GM23338 (cell line): Measurements from ENCODE around the gene CATSPER3. TPM values are rescaled to one million over a fixed set of nuclear protein-coding genes. Genes with fewer than 3 reads are reported as not detected.

Experiments used
- ATAC-seq: fragments of 200-7000 bp; cut with Tn5 transposase; 3 replicates; pipeline ENCODE4 v1.9.1; 2020
- DNase-seq: peaks from one replicate; pipeline ENCODE4 v3.0.0-alpha.2; 2015; ENCODE audit warnings: low spot score
- H2AFZ ChIP-seq: fragments of 200-600 bp; sonication (generic); 2 replicates; pipeline ENCODE4 v1.8.0; 2016; ENCODE audit warnings: antibody characterized with exemption, mild to moderate bottlenecking, moderate library complexity
- H3F3A ChIP-seq: fragments of 200-600 bp; sonication (generic); replicated peaks from 2 replicates; pipeline ENCODE4 v1.8.0; 2017; ENCODE audit warnings: antibody characterized with exemption, mixed run types, low read depth
- H3K27ac ChIP-seq: fragments of 200-600 bp; sonication (generic); 2 replicates; pipeline ENCODE4 v1.6.1; 2016; ENCODE audit warnings: low read depth
- H3K27me3 ChIP-seq: fragments of 200-600 bp; sonication (generic); 2 replicates; pipeline ENCODE4 v1.8.0; 2016; ENCODE audit warnings: mild to moderate bottlenecking, mixed run types, moderate library complexity; ENCODE audit not compliant: insufficient read depth
- H3K36me3 ChIP-seq: fragments of 200-600 bp; sonication (generic); 2 replicates; pipeline ENCODE4 v1.8.0; 2016; ENCODE audit warnings: mild to moderate bottlenecking; ENCODE audit not compliant: insufficient read depth
- H3K4me1 ChIP-seq: fragments of 200-600 bp; sonication (generic); 2 replicates; pipeline ENCODE4 v1.8.0; 2016; ENCODE audit warnings: mild to moderate bottlenecking, moderate library complexity; ENCODE audit not compliant: insufficient read depth
- H3K4me2 ChIP-seq: fragments of 200-600 bp; sonication (generic); 2 replicates; pipeline ENCODE4 v1.7.1; 2017; ENCODE audit warnings: mixed run types
- H3K4me3 ChIP-seq: fragments of 200-600 bp; sonication (generic); 2 replicates; pipeline ENCODE4 v1.6.1; 2016; ENCODE audit warnings: mixed run types
- H3K79me2 ChIP-seq: fragments of 200-600 bp; sonication (generic); replicated peaks from 2 replicates; pipeline ENCODE4 v1.8.0; 2017; ENCODE audit warnings: mild to moderate bottlenecking; ENCODE audit not compliant: insufficient read depth
- H3K9me2 ChIP-seq: fragments of 200-600 bp; sonication (generic); 2 replicates; pipeline ENCODE4 v1.8.0; 2017; ENCODE audit not compliant: insufficient read depth
- H4K20me1 ChIP-seq: fragments of 200-600 bp; sonication (generic); replicated peaks from 2 replicates; pipeline ENCODE4 v1.8.0; 2017; ENCODE audit warnings: mild to moderate bottlenecking; ENCODE audit not compliant: insufficient read depth
- H3K27ac Mint-ChIP-seq: 2 replicates; pipeline ENCODE4 v1.8.0; 2020; ENCODE audit warnings: inconsistent platforms, mild to moderate bottlenecking, moderate library complexity, mixed read lengths
- H3K27me3 Mint-ChIP-seq: 3 replicates; pipeline ENCODE4 v1.8.0; 2022; ENCODE audit warnings: low read depth, mild to moderate bottlenecking, moderate library complexity, mixed read lengths, inconsistent platforms; ENCODE audit not compliant: insufficient read depth, poor library complexity
- H3K36me3 Mint-ChIP-seq: 3 replicates; pipeline ENCODE4 v1.8.0; 2021; ENCODE audit warnings: low read depth, mild to moderate bottlenecking, inconsistent platforms, moderate library complexity, mixed read lengths
- H3K4me1 Mint-ChIP-seq: 3 replicates; pipeline ENCODE4 v1.8.0; 2020; ENCODE audit warnings: mild to moderate bottlenecking, inconsistent platforms, mixed read lengths
- H3K4me3 Mint-ChIP-seq: 3 replicates; pipeline ENCODE4 v1.8.0; 2021; ENCODE audit warnings: moderate library complexity, mild to moderate bottlenecking, inconsistent platforms, mixed read lengths
- H3K9me3 Mint-ChIP-seq: 3 replicates; pipeline ENCODE4 v1.8.0; 2020; ENCODE audit warnings: moderate library complexity, mild to moderate bottlenecking, inconsistent platforms, mixed read lengths
- CREB1 ChIP-seq: fragments of 250-450 bp; sonication (Bioruptor Pico); IDR thresholded peaks from 2 replicates; pipeline ENCODE4 v1.5.0; 2020; ENCODE audit warnings: low read depth, mild to moderate bottlenecking, moderate library complexity
- EZH2 ChIP-seq: fragments of 200-600 bp; sonication (generic); IDR thresholded peaks from one replicate; pipeline ENCODE4 v1.8.0; 2017; ENCODE audit warnings: antibody characterized with exemption, mild to moderate bottlenecking, low read depth; ENCODE audit not compliant: unreplicated experiment
- NANOG ChIP-seq: IDR thresholded peaks from 2 replicates; pipeline ENCODE4 v1.6.1; 2016; ENCODE audit warnings: antibody characterized with exemption, borderline replicate concordance
- POLR2AphosphoS5 ChIP-seq: IDR thresholded peaks from 2 replicates; pipeline ENCODE4 v1.6.1; 2016; ENCODE audit warnings: antibody characterized with exemption, low read depth
- STAT1 ChIP-seq: IDR thresholded peaks from one replicate; pipeline ENCODE4 v1.6.1; 2016; ENCODE audit warnings: antibody characterized with exemption; ENCODE audit not compliant: unreplicated experiment
- ZNF114 ChIP-seq: fragments of 250-450 bp; sonication (Bioruptor Pico); IDR thresholded peaks from 2 replicates; pipeline ENCODE4 v1.5.0; 2020; ENCODE audit warnings: mild to moderate bottlenecking, moderate library complexity
- ZNF331 ChIP-seq: fragments of 250-450 bp; sonication (Bioruptor Pico); IDR thresholded peaks from 2 replicates; pipeline ENCODE4 v1.5.0; 2020; ENCODE audit warnings: low read depth, mild to moderate bottlenecking, moderate library complexity
- polyA plus RNA-seq: library from polyadenylated mRNA; unstranded; fragments of >200 nt; fragmentation: Nextera tagmentation; extraction: Ambion mirVana; gene quantifications from 2 replicates; pipeline ENCODE4 v1.2.1, GENCODE V29; 2016
- total RNA-seq: library from RNA; depleted of rRNA; stranded (reverse); fragments of >200 nt; shearing (Covaris generic); gene quantifications from 2 replicates; pipeline ENCODE4 v1.2.3, GENCODE V29; 2014
- TF ChIP-seq, protein P1 (sequence below), 2 experiments: fragments of 200-600 bp in 1 of 2; sonication (generic) in 1 of 2; conservative IDR thresholded peaks; 2 replicates each; pipeline versions ENCODE4 v1.5.1 to v1.6.1; 2016 to 2017; ENCODE audit warnings: antibody characterized with exemption in 2 of 2, low read depth in 2 of 2, mild to moderate bottlenecking in 2 of 2, moderate library complexity in 1 of 2

The CATSPER3 gene
- total and polyA plus RNA-seq, 2 experiments from 2014 or later: 0.19 TPM; not detected in 1

DNA sequence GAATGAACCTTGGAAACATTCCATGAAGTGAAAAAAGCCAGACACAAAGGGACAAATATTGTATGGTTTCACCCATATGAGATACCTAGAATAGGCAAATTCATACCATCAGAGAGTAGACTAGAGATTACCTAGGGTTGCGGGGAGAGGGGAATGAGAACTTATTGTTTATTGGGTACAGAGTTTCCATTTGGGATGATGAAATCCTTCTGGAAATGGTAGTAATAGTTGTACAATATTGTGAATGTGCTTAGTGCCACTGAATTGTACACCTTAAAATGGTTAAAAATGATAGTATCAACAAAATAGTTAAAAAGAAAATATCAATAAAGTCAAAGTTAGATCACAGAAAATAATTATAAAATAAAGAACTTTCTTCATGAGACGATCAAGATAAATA lies 25.5 kb downstream of the CATSPER3 start:
- Histone ChIP-seq H3K4me1 (peaks cover 15% of the 10 kb centered on the region), H3K4me2 (no peak overlapping the region), H2AFZ (no peak overlapping the region), H3K79me2 (no peaks in the 10 kb centered on the region), H4K20me1 (no peaks in the 10 kb centered on the region), H3K27ac (no peak overlapping the region), H3K27me3 (no peaks in the 10 kb centered on the region), H3K4me3 (no peak overlapping the region), H3F3A (no peaks in the 10 kb centered on the region), H3K9me2 (no peaks in the 10 kb centered on the region), H3K36me3 (no peaks in the 10 kb centered on the region)
- TF ChIP-seq EZH2 (no peak), ZNF331 (CRISPR knock-in tag) (no peak)
- ATAC-seq (no peak), DNase-seq (no peak)
- Mint-ChIP-seq H3K36me3 (0 out of 3 replicates have a peak, but pooled peaks cover 4% of the 10 kb centered on the region), H3K9me3 (peaks cover 7% of the 10 kb centered on the region; the same call in 2 of the 3 replicates), H3K27ac (no peak overlapping the region), H3K4me3 (no peak overlapping the region), H3K4me1 (peaks cover 20% of the 10 kb centered on the region), H3K27me3 (peaks cover 3% of the 10 kb centered on the region)

- Mint-ChIP-seq H3K4me3 (no peak overlapping the region), H3K36me3 (0 out of 3 replicates have a peak, but pooled peaks cover 4% of the 10 kb centered on the region), H3K9me3 (peaks cover 7% of the 10 kb centered on the region; the same call in 2 of the 3 replicates), H3K27me3 (peaks cover 3% of the 10 kb centered on the region), H3K27ac (no peak overlapping the region), H3K4me1 (peaks cover 11% of the 10 kb centered on the region)
- Histone ChIP-seq H3K4me1 (peaks cover 9% of the 10 kb centered on the region), H4K20me1 (no peaks in the 10 kb centered on the region), H3K27ac (no peak overlapping the region), H3K9me2 (no peaks in the 10 kb centered on the region), H3K4me3 (no peak overlapping the region), H3K4me2 (no peak overlapping the region), H3F3A (no peaks in the 10 kb centered on the region), H2AFZ (no peak overlapping the region), H3K79me2 (no peaks in the 10 kb centered on the region), H3K36me3 (no peaks in the 10 kb centered on the region), H3K27me3 (no peaks in the 10 kb centered on the region)
- DNase-seq: no peak
- TF ChIP-seq, protein P1, sequence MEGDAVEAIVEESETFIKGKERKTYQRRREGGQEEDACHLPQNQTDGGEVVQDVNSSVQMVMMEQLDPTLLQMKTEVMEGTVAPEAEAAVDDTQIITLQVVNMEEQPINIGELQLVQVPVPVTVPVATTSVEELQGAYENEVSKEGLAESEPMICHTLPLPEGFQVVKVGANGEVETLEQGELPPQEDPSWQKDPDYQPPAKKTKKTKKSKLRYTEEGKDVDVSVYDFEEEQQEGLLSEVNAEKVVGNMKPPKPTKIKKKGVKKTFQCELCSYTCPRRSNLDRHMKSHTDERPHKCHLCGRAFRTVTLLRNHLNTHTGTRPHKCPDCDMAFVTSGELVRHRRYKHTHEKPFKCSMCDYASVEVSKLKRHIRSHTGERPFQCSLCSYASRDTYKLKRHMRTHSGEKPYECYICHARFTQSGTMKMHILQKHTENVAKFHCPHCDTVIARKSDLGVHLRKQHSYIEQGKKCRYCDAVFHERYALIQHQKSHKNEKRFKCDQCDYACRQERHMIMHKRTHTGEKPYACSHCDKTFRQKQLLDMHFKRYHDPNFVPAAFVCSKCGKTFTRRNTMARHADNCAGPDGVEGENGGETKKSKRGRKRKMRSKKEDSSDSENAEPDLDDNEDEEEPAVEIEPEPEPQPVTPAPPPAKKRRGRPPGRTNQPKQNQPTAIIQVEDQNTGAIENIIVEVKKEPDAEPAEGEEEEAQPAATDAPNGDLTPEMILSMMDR (conservative IDR thresholded peaks at IDR 0.05; ENCODE audit: low read depth in 2 of 2): no peak
- TF ChIP-seq NANOG (no peak), POLR2AphosphoS5 (no peak), EZH2 (no peak)
- no peak for ATAC-seq
Measured at GRCh38 chr5:134994560-134995156, 27.0 kb downstream of the CATSPER3 start.

DNA sequence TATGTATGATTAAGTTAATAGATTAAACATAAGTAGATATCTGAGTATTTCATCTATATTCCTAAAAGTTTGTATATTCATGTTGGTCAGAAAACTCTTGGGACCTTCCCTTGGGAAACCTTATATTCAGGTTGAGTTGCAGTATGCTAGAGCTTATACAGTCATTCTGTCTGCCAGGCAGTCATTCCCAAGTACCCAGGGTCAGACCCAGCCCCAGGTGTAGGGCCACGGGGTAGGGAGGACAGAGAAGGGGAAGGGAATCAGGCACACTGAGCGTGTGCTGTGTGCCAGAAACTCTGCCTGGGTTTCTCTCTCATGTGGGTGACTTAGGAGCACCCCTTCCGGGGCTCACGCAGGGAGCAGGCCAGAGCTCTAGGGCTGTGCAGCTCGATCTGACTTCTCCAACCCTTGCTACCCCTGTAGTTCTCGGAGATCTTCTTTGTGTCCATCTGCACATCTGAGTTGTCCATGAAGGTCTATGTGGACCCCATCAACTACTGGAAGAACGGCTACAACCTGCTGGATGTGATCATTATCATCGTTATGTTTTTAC lies 28.2 kb downstream of the CATSPER3 start:
- Histone ChIP-seq H3K4me3 (no peak overlapping the region), H3K4me2 (no peak overlapping the region), H3K27ac (no peak overlapping the region), H3K9me2 (no peaks in the 10 kb centered on the region), H3K4me1 (peaks cover 4% of the 10 kb centered on the region; the same call in 1 of the 2 replicates), H4K20me1 (no peaks in the 10 kb centered on the region), H3K36me3 (no peaks in the 10 kb centered on the region), H3F3A (no peaks in the 10 kb centered on the region), H3K27me3 (no peaks in the 10 kb centered on the region), H3K79me2 (no peaks in the 10 kb centered on the region), H2AFZ (no peak overlapping the region)
- 0 out of 3 replicates have a peak, but pooled peaks cover 3% of the 10 kb centered on the region for H3K36me3 Mint-ChIP-seq
- H3K27ac Mint-ChIP-seq: no peak overlapping the region
- ATAC-seq (no peak), DNase-seq (no peak)
- H3K27me3 Mint-ChIP-seq: peaks cover 3% of the 10 kb centered on the region
- H3K4me1 Mint-ChIP-seq: no peaks in the 10 kb centered on the region; the same call in 1 of the 3 replicates
- no peak overlapping the region for H3K4me3 Mint-ChIP-seq
- peaks cover 7% of the 10 kb centered on the region; the same call in 2 of the 3 replicates for H3K9me3 Mint-ChIP-seq
- TF ChIP-seq CREB1 (CRISPR knock-in tag) (no peak), ZNF114 (CRISPR knock-in tag) (no peak), POLR2AphosphoS5 (no peak), STAT1 (no peak), NANOG (no peak)
- TF ChIP-seq, protein P1 (conservative IDR thresholded peaks at IDR 0.05; ENCODE audit: low read depth in 2 of 2): no peak
